GM23338 (cell line): ENCODE measurements around the gene GPR156. TPM values are rescaled to one million over a fixed set of nuclear protein-coding genes. Genes with fewer than 3 reads are reported as not detected.

Source experiments
- ATAC-seq: fragments of 200-7000 bp; cut with Tn5 transposase; 3 replicates; pipeline ENCODE4 v1.9.1; 2020
- DNase-seq: peaks from one replicate; pipeline ENCODE4 v3.0.0-alpha.2; 2015; ENCODE audit warnings: low spot score
- H2AFZ ChIP-seq: fragments of 200-600 bp; sonication (generic); 2 replicates; pipeline ENCODE4 v1.8.0; 2016; ENCODE audit warnings: antibody characterized with exemption, mild to moderate bottlenecking, moderate library complexity
- H3F3A ChIP-seq: fragments of 200-600 bp; sonication (generic); replicated peaks from 2 replicates; pipeline ENCODE4 v1.8.0; 2017; ENCODE audit warnings: antibody characterized with exemption, mixed run types, low read depth
- H3K27ac ChIP-seq: fragments of 200-600 bp; sonication (generic); 2 replicates; pipeline ENCODE4 v1.6.1; 2016; ENCODE audit warnings: low read depth
- H3K27me3 ChIP-seq: fragments of 200-600 bp; sonication (generic); 2 replicates; pipeline ENCODE4 v1.8.0; 2016; ENCODE audit warnings: mild to moderate bottlenecking, mixed run types, moderate library complexity; ENCODE audit not compliant: insufficient read depth
- H3K36me3 ChIP-seq: fragments of 200-600 bp; sonication (generic); 2 replicates; pipeline ENCODE4 v1.8.0; 2016; ENCODE audit warnings: mild to moderate bottlenecking; ENCODE audit not compliant: insufficient read depth
- H3K4me1 ChIP-seq: fragments of 200-600 bp; sonication (generic); 2 replicates; pipeline ENCODE4 v1.8.0; 2016; ENCODE audit warnings: mild to moderate bottlenecking, moderate library complexity; ENCODE audit not compliant: insufficient read depth
- H3K4me2 ChIP-seq: fragments of 200-600 bp; sonication (generic); 2 replicates; pipeline ENCODE4 v1.7.1; 2017; ENCODE audit warnings: mixed run types
- H3K4me3 ChIP-seq: fragments of 200-600 bp; sonication (generic); 2 replicates; pipeline ENCODE4 v1.6.1; 2016; ENCODE audit warnings: mixed run types
- H3K79me2 ChIP-seq: fragments of 200-600 bp; sonication (generic); replicated peaks from 2 replicates; pipeline ENCODE4 v1.8.0; 2017; ENCODE audit warnings: mild to moderate bottlenecking; ENCODE audit not compliant: insufficient read depth
- H3K9me2 ChIP-seq: fragments of 200-600 bp; sonication (generic); 2 replicates; pipeline ENCODE4 v1.8.0; 2017; ENCODE audit not compliant: insufficient read depth
- H4K20me1 ChIP-seq: fragments of 200-600 bp; sonication (generic); replicated peaks from 2 replicates; pipeline ENCODE4 v1.8.0; 2017; ENCODE audit warnings: mild to moderate bottlenecking; ENCODE audit not compliant: insufficient read depth
- H3K27ac Mint-ChIP-seq: 2 replicates; pipeline ENCODE4 v1.8.0; 2020; ENCODE audit warnings: inconsistent platforms, mild to moderate bottlenecking, moderate library complexity, mixed read lengths
- H3K27me3 Mint-ChIP-seq: 3 replicates; pipeline ENCODE4 v1.8.0; 2022; ENCODE audit warnings: low read depth, mild to moderate bottlenecking, moderate library complexity, mixed read lengths, inconsistent platforms; ENCODE audit not compliant: insufficient read depth, poor library complexity
- H3K36me3 Mint-ChIP-seq: 3 replicates; pipeline ENCODE4 v1.8.0; 2021; ENCODE audit warnings: low read depth, mild to moderate bottlenecking, inconsistent platforms, moderate library complexity, mixed read lengths
- H3K4me1 Mint-ChIP-seq: 3 replicates; pipeline ENCODE4 v1.8.0; 2020; ENCODE audit warnings: mild to moderate bottlenecking, inconsistent platforms, mixed read lengths
- H3K4me3 Mint-ChIP-seq: 3 replicates; pipeline ENCODE4 v1.8.0; 2021; ENCODE audit warnings: moderate library complexity, mild to moderate bottlenecking, inconsistent platforms, mixed read lengths
- H3K9me3 Mint-ChIP-seq: 3 replicates; pipeline ENCODE4 v1.8.0; 2020; ENCODE audit warnings: moderate library complexity, mild to moderate bottlenecking, inconsistent platforms, mixed read lengths
- CREB1 ChIP-seq: fragments of 250-450 bp; sonication (Bioruptor Pico); IDR thresholded peaks from 2 replicates; pipeline ENCODE4 v1.5.0; 2020; ENCODE audit warnings: low read depth, mild to moderate bottlenecking, moderate library complexity
- CTCF ChIP-seq, 2 experiments: fragments of 200-600 bp in 1 of 2; sonication (generic) in 1 of 2; conservative IDR thresholded peaks; 2 replicates each; pipeline versions ENCODE4 v1.5.1 to v1.6.1; 2016 to 2017; ENCODE audit warnings: antibody characterized with exemption in 2 of 2, low read depth in 2 of 2, mild to moderate bottlenecking in 2 of 2, moderate library complexity in 1 of 2
- EZH2 ChIP-seq: fragments of 200-600 bp; sonication (generic); IDR thresholded peaks from one replicate; pipeline ENCODE4 v1.8.0; 2017; ENCODE audit warnings: antibody characterized with exemption, mild to moderate bottlenecking, low read depth; ENCODE audit not compliant: unreplicated experiment
- EZH2phosphoT487 ChIP-seq: fragments of 200-600 bp; sonication (generic); IDR thresholded peaks from one replicate; pipeline ENCODE4 v1.8.1; 2018; ENCODE audit warnings: antibody characterized with exemption; ENCODE audit not compliant: unreplicated experiment
- NANOG ChIP-seq: IDR thresholded peaks from 2 replicates; pipeline ENCODE4 v1.6.1; 2016; ENCODE audit warnings: antibody characterized with exemption, borderline replicate concordance
- POLR2AphosphoS5 ChIP-seq: IDR thresholded peaks from 2 replicates; pipeline ENCODE4 v1.6.1; 2016; ENCODE audit warnings: antibody characterized with exemption, low read depth
- REST ChIP-seq: IDR thresholded peaks from one replicate; pipeline ENCODE4 v1.6.1; 2018; ENCODE audit warnings: antibody characterized with exemption; ENCODE audit not compliant: unreplicated experiment
- STAT1 ChIP-seq: IDR thresholded peaks from one replicate; pipeline ENCODE4 v1.6.1; 2016; ENCODE audit warnings: antibody characterized with exemption; ENCODE audit not compliant: unreplicated experiment
- ZNF114 ChIP-seq: fragments of 250-450 bp; sonication (Bioruptor Pico); IDR thresholded peaks from 2 replicates; pipeline ENCODE4 v1.5.0; 2020; ENCODE audit warnings: mild to moderate bottlenecking, moderate library complexity
- ZNF331 ChIP-seq: fragments of 250-450 bp; sonication (Bioruptor Pico); IDR thresholded peaks from 2 replicates; pipeline ENCODE4 v1.5.0; 2020; ENCODE audit warnings: low read depth, mild to moderate bottlenecking, moderate library complexity
- polyA plus RNA-seq: library from polyadenylated mRNA; unstranded; fragments of >200 nt; fragmentation: Nextera tagmentation; extraction: Ambion mirVana; gene quantifications from 2 replicates; pipeline ENCODE4 v1.2.1, GENCODE V29; 2016
- total RNA-seq: library from RNA; depleted of rRNA; stranded (reverse); fragments of >200 nt; shearing (Covaris generic); gene quantifications from 2 replicates; pipeline ENCODE4 v1.2.3, GENCODE V29; 2014
- TF ChIP-seq, protein P1 (sequence below): fragments of 250-450 bp; sonication (Bioruptor Pico); IDR thresholded peaks from 2 replicates; pipeline ENCODE4 v1.5.0; 2020; ENCODE audit warnings: mild to moderate bottlenecking, moderate library complexity

Gene GPR156
- total and polyA plus RNA-seq, 2 experiments from 2014 or later, result 0.50 to 2.5 TPM

DNA sequence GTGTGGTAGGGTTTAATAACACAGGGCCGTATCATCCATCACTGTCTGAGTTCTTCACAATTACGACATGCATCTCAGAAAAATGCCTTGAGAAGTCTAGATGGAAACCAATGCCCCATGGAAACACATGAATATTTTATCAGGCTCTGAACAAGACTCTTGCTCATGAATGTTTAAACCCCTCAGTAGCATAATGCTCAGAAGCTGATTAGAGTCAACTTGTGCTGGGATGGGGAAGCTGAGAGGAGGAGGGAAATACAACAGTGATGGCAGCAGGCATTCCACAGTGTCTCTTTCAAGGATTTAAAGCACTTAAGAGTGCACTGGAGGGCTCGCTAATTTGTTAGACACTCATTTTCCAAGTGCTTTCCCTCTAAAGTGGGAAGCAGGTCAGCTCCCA lies 3.8 kb downstream of the GPR156 start:
- Mint-ChIP-seq H3K36me3 (no peaks in the 10 kb centered on the region), H3K4me1 (peaks cover 21% of the 10 kb centered on the region), H3K9me3 (no peaks in the 10 kb centered on the region), H3K27ac (no peak overlapping the region), H3K4me3 (no peak overlapping the region), H3K27me3 (peaks cover 17% of the 10 kb centered on the region)
- Histone ChIP-seq H3K4me3 (no peak overlapping the region), H3F3A (no peaks in the 10 kb centered on the region), H3K36me3 (no peaks in the 10 kb centered on the region), H3K4me2 (no peak overlapping the region), H3K4me1 (peaks cover 4% of the 10 kb centered on the region), H3K27me3 (peaks cover 27% of the 10 kb centered on the region), H3K9me2 (no peaks in the 10 kb centered on the region), H3K27ac (no peak overlapping the region), H4K20me1 (no peaks in the 10 kb centered on the region), H2AFZ (no peak overlapping the region), H3K79me2 (no peaks in the 10 kb centered on the region)
- TF ChIP-seq EZH2phosphoT487 (no peak), POLR2AphosphoS5 (no peak), REST (no peak), CREB1 (CRISPR knock-in tag) (no peak), STAT1 (no peak), NANOG (no peak), ZNF114 (CRISPR knock-in tag) (no peak), EZH2 (no peak), ZNF331 (CRISPR knock-in tag) (no peak), CTCF (conservative IDR thresholded peaks at IDR 0.05; ENCODE audit: low read depth in 2 of 2) (no peak)
- TF ChIP-seq, protein P1, sequence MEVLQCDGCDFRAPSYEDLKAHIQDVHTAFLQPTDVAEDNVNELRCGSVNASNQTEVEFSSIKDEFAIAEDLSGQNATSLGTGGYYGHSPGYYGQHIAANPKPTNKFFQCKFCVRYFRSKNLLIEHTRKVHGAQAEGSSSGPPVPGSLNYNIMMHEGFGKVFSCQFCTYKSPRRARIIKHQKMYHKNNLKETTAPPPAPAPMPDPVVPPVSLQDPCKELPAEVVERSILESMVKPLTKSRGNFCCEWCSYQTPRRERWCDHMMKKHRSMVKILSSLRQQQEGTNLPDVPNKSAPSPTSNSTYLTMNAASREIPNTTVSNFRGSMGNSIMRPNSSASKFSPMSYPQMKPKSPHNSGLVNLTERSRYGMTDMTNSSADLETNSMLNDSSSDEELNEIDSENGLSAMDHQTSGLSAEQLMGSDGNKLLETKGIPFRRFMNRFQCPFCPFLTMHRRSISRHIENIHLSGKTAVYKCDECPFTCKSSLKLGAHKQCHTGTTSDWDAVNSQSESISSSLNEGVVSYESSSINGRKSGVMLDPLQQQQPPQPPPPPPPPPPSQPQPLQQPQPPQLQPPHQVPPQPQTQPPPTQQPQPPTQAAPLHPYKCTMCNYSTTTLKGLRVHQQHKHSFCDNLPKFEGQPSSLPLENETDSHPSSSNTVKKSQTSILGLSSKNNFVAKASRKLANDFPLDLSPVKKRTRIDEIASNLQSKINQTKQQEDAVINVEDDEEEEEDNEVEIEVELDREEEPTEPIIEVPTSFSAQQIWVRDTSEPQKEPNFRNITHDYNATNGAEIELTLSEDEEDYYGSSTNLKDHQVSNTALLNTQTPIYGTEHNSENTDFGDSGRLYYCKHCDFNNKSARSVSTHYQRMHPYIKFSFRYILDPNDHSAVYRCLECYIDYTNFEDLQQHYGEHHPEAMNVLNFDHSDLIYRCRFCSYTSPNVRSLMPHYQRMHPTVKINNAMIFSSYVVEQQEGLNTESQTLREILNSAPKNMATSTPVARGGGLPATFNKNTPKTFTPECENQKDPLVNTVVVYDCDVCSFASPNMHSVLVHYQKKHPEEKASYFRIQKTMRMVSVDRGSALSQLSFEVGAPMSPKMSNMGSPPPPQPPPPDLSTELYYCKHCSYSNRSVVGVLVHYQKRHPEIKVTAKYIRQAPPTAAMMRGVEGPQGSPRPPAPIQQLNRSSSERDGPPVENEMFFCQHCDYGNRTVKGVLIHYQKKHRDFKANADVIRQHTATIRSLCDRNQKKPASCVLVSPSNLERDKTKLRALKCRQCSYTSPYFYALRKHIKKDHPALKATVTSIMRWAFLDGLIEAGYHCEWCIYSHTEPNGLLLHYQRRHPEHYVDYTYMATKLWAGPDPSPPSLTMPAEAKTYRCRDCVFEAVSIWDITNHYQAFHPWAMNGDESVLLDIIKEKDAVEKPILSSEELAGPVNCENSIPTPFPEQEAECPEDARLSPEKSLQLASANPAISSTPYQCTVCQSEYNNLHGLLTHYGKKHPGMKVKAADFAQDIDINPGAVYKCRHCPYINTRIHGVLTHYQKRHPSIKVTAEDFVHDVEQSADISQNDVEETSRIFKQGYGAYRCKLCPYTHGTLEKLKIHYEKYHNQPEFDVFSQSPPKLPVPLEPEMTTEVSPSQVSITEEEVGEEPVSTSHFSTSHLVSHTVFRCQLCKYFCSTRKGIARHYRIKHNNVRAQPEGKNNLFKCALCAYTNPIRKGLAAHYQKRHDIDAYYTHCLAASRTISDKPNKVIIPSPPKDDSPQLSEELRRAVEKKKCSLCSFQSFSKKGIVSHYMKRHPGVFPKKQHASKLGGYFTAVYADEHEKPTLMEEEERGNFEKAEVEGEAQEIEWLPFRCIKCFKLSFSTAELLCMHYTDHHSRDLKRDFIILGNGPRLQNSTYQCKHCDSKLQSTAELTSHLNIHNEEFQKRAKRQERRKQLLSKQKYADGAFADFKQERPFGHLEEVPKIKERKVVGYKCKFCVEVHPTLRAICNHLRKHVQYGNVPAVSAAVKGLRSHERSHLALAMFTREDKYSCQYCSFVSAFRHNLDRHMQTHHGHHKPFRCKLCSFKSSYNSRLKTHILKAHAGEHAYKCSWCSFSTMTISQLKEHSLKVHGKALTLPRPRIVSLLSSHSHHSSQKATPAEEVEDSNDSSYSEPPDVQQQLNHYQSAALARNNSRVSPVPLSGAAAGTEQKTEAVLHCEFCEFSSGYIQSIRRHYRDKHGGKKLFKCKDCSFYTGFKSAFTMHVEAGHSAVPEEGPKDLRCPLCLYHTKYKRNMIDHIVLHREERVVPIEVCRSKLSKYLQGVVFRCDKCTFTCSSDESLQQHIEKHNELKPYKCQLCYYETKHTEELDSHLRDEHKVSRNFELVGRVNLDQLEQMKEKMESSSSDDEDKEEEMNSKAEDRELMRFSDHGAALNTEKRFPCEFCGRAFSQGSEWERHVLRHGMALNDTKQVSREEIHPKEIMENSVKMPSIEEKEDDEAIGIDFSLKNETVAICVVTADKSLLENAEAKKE (CRISPR knock-in tag), result no peak
- DNase-seq (no peak), ATAC-seq (no peak)
